Left lobe of liver (tissue), 2 donors: ENCODE results near the gene ERP29. TPM values are rescaled to one million over a fixed set of nuclear protein-coding genes. Genes with fewer than 3 reads are reported as not detected.
A peak's percentile ranks its signal among the peaks of the same experiment; 100 is the strongest.
"Not testable (repeated sequence)": the region's sequence is repeated elsewhere in the genome, so short reads cannot be mapped to it uniquely, and the experiment has no call there.

ENCODE experiments used
- ATAC-seq: fragments of 200-7000 bp; cut with Tn5 transposase; one replicate; pipeline ENCODE4 v1.9.1; 2020; ENCODE audit warnings: mild to moderate bottlenecking, moderate library complexity
- DNase-seq: peaks from one replicate; pipeline ENCODE4 v3.0.0-alpha.2; 2020; ENCODE audit warnings: low spot score
- total RNA-seq: library from RNA; stranded (reverse); gene quantifications from one replicate; pipeline ENCODE4 v1.2.1, GENCODE V29; 2021
- donor health status: DM: no; HTN: no; CAD: no; lungs with moderate emphysema.
- donor health status: DM: no; HTN: yes; CAD: no.

The ERP29 gene
- total RNA-seq, 1 donor from 2014 or later, result 98.3 TPM

GRCh38 chr12:112031472-112031871 lies 18.2 kb downstream of the ERP29 start:
- no peak for DNase-seq

GRCh38 chr12:112032292-112032691 lies 19.1 kb downstream of the ERP29 start:
- no peak for ATAC-seq

More at GRCh38 chr12:112031472-112031871, 18.2 kb downstream of the ERP29 start:
- ATAC-seq, result peak; percentile 26

GRCh38 chr12:112035219-112035785 lies 22.1 kb downstream of the ERP29 start:
- no peak for DNase-seq
- no peak for ATAC-seq

More at GRCh38 chr12:112032292-112032691, 19.1 kb downstream of the ERP29 start:
- DNase-seq, result no peak

- not testable (repeated sequence) for ATAC-seq, DNase-seq
Measured at GRCh38 chr12:112036614-112037013, 23.4 kb downstream of the ERP29 start.

- no peak for ATAC-seq
- DNase-seq, result no peak
Measured at GRCh38 chr12:112046003-112046402, 32.8 kb downstream of the ERP29 start.

- DNase-seq (no peak), ATAC-seq (no peak)
Measured at GRCh38 chr12:112049351-112049750, 36.1 kb downstream of the ERP29 start.

- ATAC-seq (peak; percentile 79), DNase-seq (no peak)
Measured at GRCh38 chr12:112061137-112061536, 47.9 kb downstream of the ERP29 start.

GRCh38 chr12:112063273-112063672 lies 50.0 kb downstream of the ERP29 start:
- DNase-seq (no peak), ATAC-seq (no peak)

- DNase-seq (no peak), ATAC-seq (no peak)
Measured at GRCh38 chr12:112066566-112066965, 53.3 kb downstream of the ERP29 start.

Other genes with a start within 250 kb of the ERP29 start
- gene ALDH2, start 246.5 kb upstream of the ERP29 start, total RNA-seq, result 1,121 TPM
- 19.3 TPM for gene MAPKAPK5, start 171.2 kb upstream of the ERP29 start, total RNA-seq
- 9.1 TPM for gene TMEM116, start 261 bp upstream of the ERP29 start, total RNA-seq
- gene NAA25, start 95.4 kb downstream of the ERP29 start, total RNA-seq, result 7.6 TPM
- gene TRAFD1, start 112.1 kb downstream of the ERP29 start, total RNA-seq, result 9.8 TPM